ENCODE measurements around the gene NFATC1. TPM values are rescaled to one million over a fixed set of nuclear protein-coding genes. Genes with fewer than 3 reads are reported as not detected.
"Not testable (repeated sequence)": the region's sequence is repeated elsewhere in the genome, so short reads cannot be mapped to it uniquely, and the experiment has no call there.

The NFATC1 gene
- total RNA-seq, 2 donors from 2014 or later = 20.3 to 79.3 TPM

DNA sequence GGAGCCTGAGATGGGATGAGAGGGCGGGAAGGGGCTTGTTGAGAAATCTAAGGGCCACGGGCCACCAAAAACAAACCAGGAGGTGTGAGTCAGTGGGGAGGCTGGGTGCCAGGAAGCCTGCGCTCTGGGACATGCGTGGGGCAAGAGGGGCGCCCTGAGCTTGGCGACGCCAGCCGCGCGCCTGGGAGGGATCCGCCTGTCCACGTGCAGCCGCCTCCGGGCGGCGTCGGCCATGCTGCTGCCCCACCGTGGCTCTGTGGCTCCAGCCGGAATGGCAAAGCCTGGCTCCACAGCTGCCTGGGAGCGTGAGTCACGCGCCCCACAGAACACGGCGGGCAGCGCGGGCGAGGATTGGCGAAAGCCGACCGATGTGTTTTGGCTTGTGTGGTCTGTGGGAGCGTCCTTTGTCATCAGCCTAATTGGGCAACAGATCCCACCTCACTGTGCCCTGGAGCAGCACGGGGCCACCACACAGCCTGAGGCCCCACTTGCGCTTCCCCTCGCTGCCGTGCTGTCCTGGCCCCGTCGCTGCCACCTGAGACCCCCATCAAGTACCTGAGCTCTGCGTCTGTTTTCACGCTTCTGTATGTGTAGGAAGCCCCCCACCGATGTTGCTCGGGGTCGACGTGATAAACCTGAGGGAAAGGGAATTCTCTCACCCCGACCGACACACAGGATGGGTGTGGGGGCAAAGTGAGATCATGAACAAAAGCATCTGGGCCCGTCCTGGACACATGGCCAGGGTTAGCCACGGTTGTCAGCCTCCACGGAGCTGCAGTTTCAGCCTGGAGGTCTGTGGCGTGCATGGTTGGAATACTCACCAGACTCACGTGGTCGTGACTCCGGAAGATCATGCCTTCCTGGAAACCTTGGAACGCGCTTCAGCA, 80.5 kb downstream of the NFATC1 start:
- Mint-ChIP-seq H3K4me3 (no peak overlapping the region), H3K27me3 (no peaks in the 10 kb centered on the region), H3K9me3 (no peaks in the 10 kb centered on the region), H3K4me1 (peaks cover 3% of the 10 kb centered on the region), H3K36me3 (ENCODE audit: low read depth) (peaks cover 39% of the 10 kb centered on the region), H3K27ac (peak overlapping the region; percentile 43)
- no peak for ATAC-seq (replicated peaks)

DNA sequence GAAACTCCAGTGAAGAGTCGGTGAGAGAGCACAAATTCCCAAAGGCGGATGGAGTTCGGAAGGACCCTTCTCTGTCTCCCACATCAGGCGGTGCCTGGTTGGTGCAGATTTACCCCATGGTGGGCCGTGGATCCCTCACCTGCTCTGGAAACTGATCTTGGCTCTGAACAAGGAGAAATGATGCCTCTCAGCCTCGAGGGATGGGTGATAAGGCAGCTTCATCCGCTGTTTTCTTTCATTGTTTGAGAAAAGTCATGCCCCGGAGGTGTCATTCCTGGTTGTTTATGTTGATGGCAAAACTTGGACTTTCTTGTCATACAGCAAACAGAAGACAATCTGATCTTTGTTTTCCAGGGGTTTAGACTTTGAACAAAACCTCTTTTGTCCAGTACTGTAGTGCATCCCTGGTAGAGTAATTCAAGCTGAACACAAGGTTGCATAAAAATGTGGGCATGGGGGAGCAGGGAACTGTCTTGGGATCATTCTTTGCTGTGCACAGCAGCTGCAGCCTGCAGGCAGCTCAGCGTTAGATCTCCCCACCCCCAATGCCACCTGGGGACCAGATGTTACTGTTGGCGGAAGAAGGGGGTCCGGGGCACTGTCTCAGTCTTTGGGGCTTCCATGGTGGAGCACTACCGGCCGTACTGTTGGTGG, 81.3 kb downstream of the NFATC1 start:
- Mint-ChIP-seq H3K27ac (peak overlapping the region; percentile 43), H3K4me1 (peaks cover 3% of the 10 kb centered on the region)
- no peak for ATAC-seq (replicated peaks)

DNA sequence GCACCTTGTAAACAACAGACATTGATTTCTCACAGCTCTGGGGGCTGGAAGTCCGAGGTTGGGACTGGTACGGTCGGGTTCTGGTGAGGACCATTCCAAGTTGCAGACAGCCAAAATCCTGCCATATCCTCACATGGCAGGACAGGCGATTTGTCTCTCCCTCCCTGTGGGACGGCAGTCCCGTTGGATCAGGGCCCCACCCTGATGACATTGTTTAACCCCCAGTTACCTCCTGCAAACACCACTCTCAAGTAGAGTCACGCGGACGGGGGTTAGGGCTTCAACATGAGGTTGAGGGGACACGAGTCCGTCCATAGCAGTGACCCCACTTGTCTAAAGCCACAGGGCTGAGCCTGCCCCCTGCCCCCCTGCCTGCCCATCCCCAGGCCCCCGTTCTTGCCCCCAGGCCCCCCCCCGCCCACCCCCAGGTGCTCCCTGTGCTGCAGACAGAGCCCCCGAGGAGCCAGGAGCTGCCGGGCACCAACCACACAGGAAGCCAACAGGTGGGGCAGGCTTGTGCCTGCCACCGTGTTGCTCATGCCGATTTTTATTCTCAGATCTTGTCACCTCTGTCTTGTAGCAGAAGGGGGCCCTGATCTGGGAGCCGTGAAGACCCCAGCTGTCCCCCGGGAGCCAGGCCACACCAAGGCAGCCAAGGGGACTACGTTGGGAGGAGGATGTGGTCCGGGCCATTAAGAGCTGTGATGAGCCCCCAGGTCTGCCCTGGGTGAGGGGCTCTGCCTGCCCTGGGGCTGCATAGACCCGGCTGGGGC, 82.2 kb downstream of the NFATC1 start:
- no peaks in the 10 kb centered on the region for H3K27me3 Mint-ChIP-seq
- no peak for ATAC-seq (replicated peaks)
- H3K9me3 Mint-ChIP-seq = no peaks in the 10 kb centered on the region
- H3K27ac Mint-ChIP-seq = no peak overlapping the region
- H3K4me3 Mint-ChIP-seq = no peak overlapping the region
- H3K4me1 Mint-ChIP-seq = peaks cover 3% of the 10 kb centered on the region
- H3K36me3 Mint-ChIP-seq (ENCODE audit: low read depth) = peaks cover 25% of the 10 kb centered on the region

More for the DNA sequence above, 81.3 kb downstream of the NFATC1 start:
- Mint-ChIP-seq H3K9me3 (no peaks in the 10 kb centered on the region), H3K36me3 (ENCODE audit: low read depth) (peaks cover 31% of the 10 kb centered on the region), H3K4me3 (no peak overlapping the region), H3K27me3 (no peaks in the 10 kb centered on the region)

DNA sequence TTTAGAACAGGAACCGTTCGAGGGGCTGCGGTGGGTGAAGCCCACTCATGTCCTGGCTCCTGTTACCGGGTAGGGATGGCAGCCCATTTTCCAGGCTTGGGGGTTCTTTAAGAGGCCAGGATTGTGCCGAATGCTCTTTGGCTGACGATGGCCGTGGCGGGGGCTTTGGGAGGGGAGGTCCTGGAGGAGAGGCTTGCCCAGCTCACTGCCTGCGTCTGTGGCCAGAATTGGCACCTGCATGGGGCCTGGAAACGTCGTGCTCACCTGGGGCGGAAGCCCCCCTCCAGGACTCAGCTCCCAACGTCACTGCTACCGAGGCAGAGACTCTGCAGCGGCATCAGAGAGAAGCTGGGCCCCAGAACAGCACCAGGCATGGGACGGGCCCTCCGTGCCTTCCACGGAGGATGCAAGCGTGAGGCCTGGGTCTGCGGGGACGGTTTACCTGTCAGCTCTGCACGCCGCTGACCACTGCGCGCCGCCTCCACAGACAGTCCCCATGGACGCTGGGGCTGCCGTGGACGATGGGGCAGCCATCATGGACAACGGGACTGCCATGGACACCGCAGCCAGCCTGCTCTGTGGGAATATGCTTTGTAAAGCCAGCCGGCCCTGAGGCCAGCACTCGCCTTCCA, 82.9 kb downstream of the NFATC1 start:
- no peaks in the 10 kb centered on the region for H3K27me3 Mint-ChIP-seq

DNA sequence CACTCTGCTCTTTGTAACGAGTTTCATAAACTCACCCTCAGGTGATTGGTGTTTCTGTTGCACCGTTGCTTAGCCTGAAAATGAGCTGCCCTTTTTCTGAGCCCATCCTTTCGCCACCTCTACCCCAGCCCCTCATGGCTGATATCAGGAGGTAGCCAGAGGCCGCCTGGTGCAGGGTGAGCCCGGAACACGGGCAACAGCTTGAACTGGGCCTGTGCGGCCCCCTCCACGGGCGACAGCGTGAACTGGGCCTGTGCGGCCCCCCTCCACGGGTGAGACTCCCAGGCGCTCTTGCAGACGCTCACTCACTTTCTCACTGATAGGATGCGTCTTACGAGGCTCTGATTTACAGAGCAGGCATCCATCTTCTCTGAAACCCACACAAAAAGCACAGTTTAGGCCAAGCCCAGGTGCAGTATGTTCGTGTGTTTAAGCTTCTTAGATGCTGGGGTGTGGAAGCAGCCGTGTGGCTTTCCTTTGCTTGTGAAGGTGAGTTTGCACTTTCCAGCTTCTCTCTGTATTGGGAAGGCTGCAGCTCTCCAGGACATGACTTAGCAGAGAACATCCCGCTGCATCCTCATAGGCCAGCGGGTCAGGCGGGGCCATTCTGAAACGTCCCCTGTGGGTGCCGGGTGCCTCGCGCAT, 83.5 kb downstream of the NFATC1 start:
- H3K36me3 Mint-ChIP-seq (ENCODE audit: low read depth) = peaks cover 21% of the 10 kb centered on the region
- H3K4me3 Mint-ChIP-seq = no peak overlapping the region
- ATAC-seq (replicated peaks) = no peak
- no peak overlapping the region for H3K27ac Mint-ChIP-seq
- H3K4me1 Mint-ChIP-seq = peaks cover 3% of the 10 kb centered on the region
- no peaks in the 10 kb centered on the region for H3K9me3 Mint-ChIP-seq
- H3K27me3 Mint-ChIP-seq = no peaks in the 10 kb centered on the region

More for the DNA sequence above, 82.9 kb downstream of the NFATC1 start:
- Mint-ChIP-seq H3K4me3 (no peak overlapping the region), H3K4me1 (peaks cover 3% of the 10 kb centered on the region), H3K9me3 (no peaks in the 10 kb centered on the region), H3K27ac (no peak overlapping the region), H3K36me3 (ENCODE audit: low read depth) (peaks cover 21% of the 10 kb centered on the region)
- ATAC-seq (replicated peaks) = no peak

DNA sequence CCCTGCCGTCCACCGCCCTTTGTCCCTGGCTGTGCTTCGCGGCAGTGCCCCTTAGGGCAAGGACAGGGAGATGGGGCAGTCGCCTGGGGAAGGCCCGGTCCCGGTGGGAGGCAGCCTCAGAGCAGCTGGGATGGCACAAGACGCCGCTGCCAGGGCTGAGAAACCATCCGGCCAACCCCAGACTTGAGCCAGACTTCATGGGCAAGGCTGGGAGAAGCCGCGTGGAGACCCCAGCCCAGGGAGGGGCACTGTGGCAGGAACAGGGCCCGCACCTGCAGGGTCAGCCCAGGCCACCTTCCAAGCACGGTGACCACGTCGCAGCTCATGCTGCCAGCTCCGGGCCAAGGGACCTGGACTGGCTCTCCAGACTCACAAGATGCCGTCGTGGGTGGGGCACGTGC, 84.0 kb downstream of the NFATC1 start:
- no peak for ATAC-seq (replicated peaks)
- Mint-ChIP-seq H3K27me3 (no peaks in the 10 kb centered on the region), H3K9me3 (no peaks in the 10 kb centered on the region), H3K36me3 (ENCODE audit: low read depth) (peaks cover 21% of the 10 kb centered on the region), H3K27ac (no peak overlapping the region), H3K4me1 (peaks cover 3% of the 10 kb centered on the region), H3K4me3 (no peak overlapping the region)

DNA sequence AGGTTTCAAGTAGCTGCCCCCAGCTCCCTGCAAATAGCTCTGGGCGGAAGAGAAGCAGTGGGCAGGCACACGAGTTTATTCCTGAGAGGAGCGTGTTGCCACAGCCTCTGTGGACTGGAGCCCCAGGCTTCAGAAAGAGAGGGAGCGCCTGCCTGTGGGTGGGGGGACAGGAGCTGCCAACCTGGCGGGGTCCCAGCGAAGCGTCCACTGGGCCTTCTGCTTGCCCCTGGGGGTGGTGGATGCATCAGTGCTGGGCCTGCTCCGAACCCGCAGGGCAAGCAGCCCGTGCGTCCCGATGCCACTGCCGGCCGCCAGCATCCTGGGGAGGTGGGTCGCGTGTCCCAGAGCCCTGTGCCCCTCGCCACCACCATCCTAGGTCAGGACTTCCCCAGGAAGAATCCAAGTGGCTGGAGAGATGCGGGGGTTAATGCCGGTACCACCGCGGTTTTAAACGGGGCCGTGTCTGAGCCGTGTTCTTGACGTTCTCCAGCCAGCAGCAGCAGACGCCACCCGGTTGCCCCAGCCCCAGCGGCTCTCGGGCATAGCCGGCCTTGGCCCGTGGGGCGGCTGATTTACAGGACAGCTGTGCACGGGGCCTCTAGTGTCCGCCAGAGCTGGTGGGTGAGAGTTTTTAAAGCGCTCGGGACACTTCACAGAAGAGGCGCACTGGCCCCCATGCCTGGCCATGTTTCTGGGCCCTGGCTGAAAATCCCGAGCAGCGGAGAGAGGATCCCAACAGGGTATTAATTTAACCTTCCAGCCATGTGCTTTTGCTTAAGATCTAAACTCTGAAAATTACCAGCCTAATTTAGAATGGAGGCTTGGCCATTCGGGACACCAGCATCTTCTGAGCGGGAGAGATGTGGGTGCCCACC, 84.7 kb downstream of the NFATC1 start:
- Mint-ChIP-seq H3K27ac (no peak overlapping the region), H3K4me3 (no peak overlapping the region), H3K4me1 (peaks cover 3% of the 10 kb centered on the region), H3K9me3 (no peaks in the 10 kb centered on the region), H3K36me3 (ENCODE audit: low read depth) (peaks cover 21% of the 10 kb centered on the region), H3K27me3 (no peaks in the 10 kb centered on the region)
- no peak for ATAC-seq (replicated peaks)

DNA sequence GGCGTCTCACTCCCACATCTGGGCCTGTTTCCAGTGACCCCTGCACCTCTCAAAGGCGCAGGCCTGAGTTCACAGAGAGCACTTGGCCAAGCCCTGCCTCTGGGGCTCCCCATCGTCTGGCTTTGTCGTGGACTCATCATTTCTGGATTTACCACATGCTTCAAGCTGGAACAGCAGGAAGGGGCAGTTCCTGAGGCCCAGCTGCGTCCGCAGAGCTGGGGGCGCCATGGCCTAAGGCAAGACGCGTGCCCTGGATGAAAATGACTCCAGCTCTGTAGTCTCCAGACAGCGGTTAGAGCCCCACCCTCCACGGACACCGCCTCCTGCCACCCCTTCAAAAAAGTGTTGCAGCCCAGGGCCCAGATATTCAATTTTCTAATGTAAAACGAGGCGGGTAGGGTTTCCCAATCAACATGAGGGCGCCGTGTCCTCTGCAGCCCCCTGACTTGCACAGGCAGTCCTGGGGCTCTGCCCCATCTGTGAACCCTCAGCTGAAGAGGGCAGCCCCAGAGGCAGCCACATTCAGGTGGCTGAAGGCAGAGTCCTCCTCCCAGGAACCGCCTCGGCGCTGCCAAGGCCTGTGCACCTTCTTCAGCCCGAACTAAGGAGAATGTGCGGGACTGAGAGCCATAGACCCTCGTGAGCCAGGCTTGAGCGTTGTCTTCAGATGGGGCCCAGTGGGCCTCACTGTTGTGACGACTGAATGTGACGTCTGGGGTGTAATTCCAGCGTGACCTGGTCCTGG, 85.5 kb downstream of the NFATC1 start:
- H3K4me3 Mint-ChIP-seq = no peak overlapping the region
- H3K4me1 Mint-ChIP-seq = peaks cover 3% of the 10 kb centered on the region
- no peaks in the 10 kb centered on the region for H3K27me3 Mint-ChIP-seq
- peaks cover 28% of the 10 kb centered on the region for H3K36me3 Mint-ChIP-seq (ENCODE audit: low read depth)
- H3K27ac Mint-ChIP-seq = no peak overlapping the region
- no peak for ATAC-seq (replicated peaks)
- no peaks in the 10 kb centered on the region for H3K9me3 Mint-ChIP-seq

DNA sequence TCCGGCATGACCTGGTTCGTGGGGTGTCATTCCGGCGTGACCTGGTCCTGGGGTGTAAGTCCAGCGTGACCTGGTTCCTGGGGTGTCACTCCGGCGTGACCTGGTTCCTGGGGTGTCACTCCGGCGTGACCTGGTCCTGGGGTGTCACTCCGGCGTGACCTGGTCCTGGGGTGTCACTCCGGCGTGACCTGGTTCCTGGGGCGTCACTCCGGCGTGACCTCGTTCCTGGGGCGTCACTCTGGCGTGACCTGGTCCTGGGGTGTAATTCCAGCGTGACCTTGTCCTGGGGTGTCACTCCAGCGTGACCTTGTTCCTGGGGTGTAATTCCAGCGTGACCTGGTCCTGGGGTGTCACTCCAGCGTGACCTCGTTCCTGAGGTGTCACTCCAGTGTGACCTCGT, 87.7 kb downstream of the NFATC1 start:
- not testable (repeated sequence) for H3K9me3 Mint-ChIP-seq; ATAC-seq (replicated peaks); H3K4me3 Mint-ChIP-seq; H3K4me1 Mint-ChIP-seq; H3K27me3 Mint-ChIP-seq; H3K27ac Mint-ChIP-seq
- H3K36me3 Mint-ChIP-seq (ENCODE audit: low read depth) = peaks cover 24% of the 10 kb centered on the region

DNA sequence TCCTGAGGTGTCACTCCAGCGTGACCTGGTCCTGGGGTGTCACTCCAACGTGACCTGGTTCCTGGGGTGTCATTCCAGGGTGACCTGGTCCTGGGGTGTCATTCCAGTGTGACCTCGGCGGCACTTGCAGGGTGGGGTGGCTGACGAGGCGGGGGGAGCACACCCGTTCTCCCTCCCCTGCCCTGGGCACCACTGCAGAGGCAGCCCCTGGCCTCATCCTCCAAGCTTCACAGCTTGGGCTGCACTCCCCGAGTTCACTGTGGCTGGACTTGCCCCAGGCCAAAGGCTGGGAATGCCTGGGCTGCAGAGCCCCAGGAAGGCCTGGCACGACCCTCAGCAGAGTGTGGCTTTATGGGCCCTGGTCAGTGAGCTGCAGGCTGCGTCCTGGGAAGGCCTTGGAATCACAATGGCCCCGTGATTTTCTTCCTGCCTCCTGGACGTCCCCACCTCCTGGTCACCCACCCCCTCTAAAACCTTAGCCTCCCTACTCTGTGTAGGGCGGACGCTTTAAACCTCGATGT, 88.3 kb downstream of the NFATC1 start:
- Mint-ChIP-seq H3K4me3 (no peak overlapping the region), H3K36me3 (ENCODE audit: low read depth) (peaks cover 26% of the 10 kb centered on the region), H3K27me3 (no peaks in the 10 kb centered on the region), H3K27ac (peak overlapping the region; percentile 25), H3K9me3 (no peaks in the 10 kb centered on the region), H3K4me1 (no peaks in the 10 kb centered on the region)
- no peak for ATAC-seq (replicated peaks)

DNA sequence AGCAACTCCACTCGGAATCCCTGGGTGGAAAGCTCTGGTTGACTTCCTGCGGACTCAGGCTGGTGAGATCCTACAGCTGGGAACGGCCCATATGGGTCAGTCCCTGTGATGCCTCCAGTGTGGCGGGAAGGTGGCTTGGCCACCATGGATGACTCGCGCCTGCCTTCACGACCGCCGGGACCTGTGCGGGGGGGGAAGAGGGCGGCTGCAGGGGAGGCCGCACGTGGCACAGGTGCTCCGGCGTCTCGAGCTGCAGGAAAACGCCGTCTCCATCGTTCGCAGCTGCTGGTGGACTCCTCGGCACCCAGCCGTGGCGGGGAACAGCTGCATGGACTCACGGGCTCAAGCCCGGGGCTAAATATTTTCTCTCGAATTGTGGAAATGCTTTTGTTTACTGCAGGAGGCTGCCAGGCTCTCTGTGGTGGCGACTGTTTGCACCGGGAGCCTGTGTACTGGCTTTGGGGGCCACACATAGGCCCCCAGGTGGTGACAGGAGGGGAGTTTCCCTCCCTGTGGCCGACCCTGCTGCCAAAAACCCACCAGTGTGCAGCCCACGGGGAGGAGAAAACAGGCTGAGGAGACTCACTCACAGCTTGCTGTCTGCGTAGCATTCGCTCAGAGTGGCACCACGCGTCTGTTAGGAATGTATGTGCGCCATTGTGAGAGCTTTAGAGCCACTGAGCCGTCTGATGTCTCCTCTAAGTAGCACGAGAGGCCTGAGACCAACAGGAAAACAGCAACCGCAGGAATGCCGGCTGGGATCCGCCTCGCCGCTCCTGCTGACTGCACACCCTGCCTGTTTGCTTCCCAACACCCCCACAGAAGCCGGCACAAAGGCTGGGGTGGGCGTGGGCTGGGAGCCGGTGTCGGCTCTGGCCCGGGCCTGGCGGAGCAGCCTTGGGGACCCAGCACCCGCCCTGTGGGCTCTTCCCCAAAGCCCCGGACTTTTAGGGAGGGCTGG, 89.2 kb downstream of the NFATC1 start:
- Mint-ChIP-seq H3K27me3 (no peaks in the 10 kb centered on the region), H3K27ac (peak overlapping the region; percentile 25)

More for the DNA sequence above, 89.2 kb downstream of the NFATC1 start:
- H3K9me3 Mint-ChIP-seq = no peaks in the 10 kb centered on the region
- H3K36me3 Mint-ChIP-seq (ENCODE audit: low read depth) = peaks cover 24% of the 10 kb centered on the region
- ATAC-seq (replicated peaks) = no peak
- H3K4me1 Mint-ChIP-seq = no peaks in the 10 kb centered on the region
- H3K4me3 Mint-ChIP-seq = no peak overlapping the region

All from activated T-helper 17 cell treated with anti-CD3 and anti-CD28 coated beads, Interleukin-2, amount 50 U/mL, for 72 hours (primary cell).